Panc1 (cell line): ENCODE measurements around the gene MSRB1. TPM values are rescaled to one million over a fixed set of nuclear protein-coding genes. Genes with fewer than 3 reads are reported as not detected.

ENCODE experiments used
- ATAC-seq: fragments of 200-7000 bp; cut with Tn5 transposase; 2 replicates; pipeline ENCODE4 v1.9.1; 2020; ENCODE audit warnings: mild to moderate bottlenecking, moderate library complexity
- BruUV-seq: library from RNA; stranded (reverse); fragments of 400-500 nt; replicated peaks from 2 replicates; lab custom pipeline; 2021; lab: Mats Ljungman, UMichigan
- CTCF ChIA-PET: fragments of 300-600 bp; sonication (Branson Sonifier 250); formaldehyde crosslinking; loops from one replicate; lab custom pipeline; 2022; ENCODE audit warnings: antibody characterized with exemption; lab: Charles Lee
- POLR2A ChIA-PET: fragments of 300-600 bp; sonication (Branson Sonifier 250); formaldehyde crosslinking; loops from one replicate; lab custom pipeline; 2022; ENCODE audit warnings: antibody characterized with exemption; lab: Charles Lee
- DNase-seq: peaks from one replicate; pipeline ENCODE4 v3.0.0-alpha.2; 2010; ENCODE audit warnings: low read depth, low spot score
- H3K27ac ChIP-seq: 2 replicates; pipeline ENCODE4 v1.5.1; 2011; ENCODE audit warnings: mild to moderate bottlenecking, low read length, inconsistent platforms
- H3K27me3 ChIP-seq: fragments of 200-500 bp; sonication (Bioruptor generic); 2 replicates; pipeline ENCODE4 v1.6.0; 2014; ENCODE audit warnings: low read length, inconsistent platforms; ENCODE audit not compliant: control insufficient read depth, insufficient read depth
- H3K36me3 ChIP-seq: fragments of 200-500 bp; sonication (Bioruptor generic); 2 replicates; pipeline ENCODE4 v1.5.1; 2014; ENCODE audit warnings: inconsistent platforms, mild to moderate bottlenecking, low read length, moderate library complexity; ENCODE audit not compliant: control insufficient read depth, insufficient read depth
- H3K4me1 ChIP-seq: 2 replicates; pipeline ENCODE4 v1.5.1; 2011; ENCODE audit warnings: inconsistent platforms, mild to moderate bottlenecking, low read length, moderate library complexity; ENCODE audit not compliant: control insufficient read depth, insufficient read depth
- H3K4me3 ChIP-seq, 2 experiments: 2 replicates each; pipeline ENCODE4 v1.5.1; 2011 to 2012; ENCODE audit warnings: low read depth in 2 of 2, low read length in 2 of 2, mild to moderate bottlenecking in 2 of 2, inconsistent platforms in 1 of 2, moderate library complexity in 1 of 2
- H3K9me3 ChIP-seq: fragments of 200-500 bp; sonication (Bioruptor generic); 2 replicates; pipeline ENCODE4 v1.5.1; 2014; ENCODE audit warnings: low read depth, mild to moderate bottlenecking, inconsistent platforms, low read length, moderate library complexity; ENCODE audit not compliant: control insufficient read depth, insufficient read depth
- CTCF ChIP-seq: fragments of 450-650 bp; IDR thresholded peaks from 2 replicates; pipeline ENCODE4 v1.5.1; 2017; ENCODE audit warnings: mild to moderate bottlenecking
- POLR2AphosphoS5 ChIP-seq: IDR thresholded peaks from 2 replicates; pipeline ENCODE4 v1.6.1; 2012; ENCODE audit warnings: mild to moderate bottlenecking, low read depth, low read length, moderate library complexity
- REST ChIP-seq, 2 experiments: IDR thresholded peaks; 2 replicates each; pipeline ENCODE4 v1.6.1; 2011 to 2012; ENCODE audit warnings: low read depth in 2 of 2, control low read depth in 1 of 2, low read length in 1 of 2, mild to moderate bottlenecking in 1 of 2, moderate library complexity in 1 of 2; ENCODE audit not compliant: insufficient read depth in 1 of 2
- SIN3A ChIP-seq: IDR thresholded peaks from 2 replicates; pipeline ENCODE4 v1.6.1; 2012; ENCODE audit warnings: low read depth, mild to moderate bottlenecking, low read length, moderate library complexity, borderline replicate concordance; ENCODE audit not compliant: insufficient read depth
- TCF7L2 ChIP-seq: IDR thresholded peaks from 2 replicates; pipeline ENCODE4 v1.6.1; 2011; ENCODE audit warnings: mild to moderate bottlenecking, low read depth, low read length, inconsistent platforms
- in situ Hi-C: cut with HindIII; loops from 2 replicates; pipeline ENCODE4 v1.10.0; 2016; ENCODE audit warnings: low sequenced_read_pairs, low pct_unique_long_range_greater_than_20kb
- intact Hi-C: fragments of 100-400 bp; cut with micrococcal nuclease; formaldehyde crosslinking; loops from one replicate; pipeline ENCODE4 v1.10.0; 2022; ENCODE audit not compliant: unreplicated experiment
- total RNA-seq: library from RNA; stranded (reverse); gene quantifications from one replicate; pipeline ENCODE4 v1.2.1, GENCODE V29; 2021; ENCODE audit not compliant: unreplicated experiment

MSRB1 gene
- total RNA-seq, 1 experiment from 2014 or later = 25.3 TPM

GRCh38 chr16:1914084-1914608 lies 28.9 kb downstream of the MSRB1 start:
- no peaks in the 10 kb centered on the region for H3K36me3 ChIP-seq
- no peak for ATAC-seq
- peaks cover 2% of the 10 kb centered on the region; the same call in 1 of the 2 replicates for H3K27me3 ChIP-seq
- no TSS peak for BruUV-seq
- POLR2A ChIA-PET = no interaction called here
- no peak overlapping the region for H3K27ac ChIP-seq
- H3K9me3 ChIP-seq = no peaks in the 10 kb centered on the region
- CTCF ChIA-PET = no interaction called here
- H3K4me1 ChIP-seq = peaks cover 13% of the 10 kb centered on the region
- DNase-seq = no peak
- no peak for TF ChIP-seq POLR2AphosphoS5
- TF ChIP-seq CTCF = no peak
- TF ChIP-seq SIN3A = no peak
- TF ChIP-seq TCF7L2 = no peak
- TF ChIP-seq REST (IDR thresholded peaks at IDR 0.05; ENCODE audit: insufficient read depth in 1 of 2, low read depth in 2 of 2, low read length in 1 of 2) = no peak
- H3K4me3 ChIP-seq = no peak overlapping the region
- in situ Hi-C loops (no loop called here), intact Hi-C loops (no loop called here)

GRCh38 chr16:1913327-1914083 lies 29.5 kb downstream of the MSRB1 start:
- DNase-seq (no peak), ATAC-seq (0 out of 2 replicates have a peak, but pooled peaks have one; percentile 26)
- Histone ChIP-seq H3K9me3 (no peaks in the 10 kb centered on the region), H3K36me3 (no peaks in the 10 kb centered on the region), H3K27me3 (peaks cover 2% of the 10 kb centered on the region; the same call in 1 of the 2 replicates), H3K27ac (no peak overlapping the region), H3K4me1 (peaks cover 7% of the 10 kb centered on the region), H3K4me3 (no peak overlapping the region)
- TF ChIP-seq REST (IDR thresholded peaks at IDR 0.05; ENCODE audit: insufficient read depth in 1 of 2, low read depth in 2 of 2, low read length in 1 of 2) = no peak
- TF ChIP-seq POLR2AphosphoS5 = no peak
- no peak for TF ChIP-seq TCF7L2
- TF ChIP-seq CTCF = no peak
- TF ChIP-seq SIN3A = no peak
- in situ Hi-C loops (no loop called here), intact Hi-C loops (no loop called here)
- CTCF ChIA-PET = no interaction called here
- POLR2A ChIA-PET = no interaction called here
- BruUV-seq = no TSS peak
